Breast epithelium (tissue), 4 donors: ENCODE data around the gene PLA2G4A. TPM values are rescaled to one million over a fixed set of nuclear protein-coding genes. Genes with fewer than 3 reads are reported as not detected.

Source experiments
- DNase-seq, 2 donors: peaks; one replicate each; pipeline ENCODE4 v3.0.0-alpha.2; 2019; ENCODE audit warnings: low spot score in 2 of 2
- H3K27ac ChIP-seq, 2 donors: fragments of 200-600 bp; sonication (generic) in 1 of 2; one replicate each; pipeline ENCODE4 v1.5.1; 2016 to 2019; ENCODE audit warnings: mild to moderate bottlenecking in 1 of 2
- H3K27me3 ChIP-seq, 2 donors: fragments of 200-600 bp; sonication (generic) in 1 of 2; one replicate each; pipeline versions ENCODE4 v1.5.1 to v1.6.0; 2017 to 2019; ENCODE audit warnings: control low read depth in 1 of 2, mild to moderate bottlenecking in 1 of 2
- H3K36me3 ChIP-seq: fragments of 200-600 bp; one replicate; pipeline ENCODE4 v1.5.1; 2019
- H3K4me1 ChIP-seq, 2 donors: fragments of 200-600 bp; sonication (generic); one replicate each; pipeline ENCODE4 v1.5.1; 2016 to 2019; ENCODE audit warnings: control low read depth in 1 of 2
- H3K4me3 ChIP-seq, 3 donors: fragments of 200-600 bp; sonication (generic); 1 replicate in 2 of 3; 2 replicates in 1 of 3; pipeline ENCODE4 v1.5.1; 2016 to 2019; ENCODE audit warnings: mild to moderate bottlenecking in 3 of 3, moderate library complexity in 2 of 3
- H3K9me3 ChIP-seq, 2 donors: fragments of 200-600 bp; sonication (generic) in 1 of 2; one replicate each; pipeline ENCODE4 v1.5.1; 2016 to 2019; ENCODE audit warnings: control low read depth in 1 of 2
- POLR2A ChIP-seq: fragments of 450-650 bp; IDR thresholded peaks from one replicate; pipeline ENCODE4 v1.6.1; 2016; ENCODE audit warnings: antibody characterized with exemption, mild to moderate bottlenecking, moderate library complexity
- POLR2AphosphoS5 ChIP-seq, 3 donors: sonication (generic); formaldehyde crosslinking; IDR thresholded peaks; one replicate each; pipeline ENCODE4 v1.6.1; 2017; ENCODE audit warnings: antibody characterized with exemption in 3 of 3
- intact Hi-C: fragments of 100-400 bp; cut with DNase I; formaldehyde crosslinking; loops from one replicate; pipeline ENCODE4 v1.15.1; 2023; ENCODE audit warnings: low total_unique reads
- total RNA-seq, 3 donors: library from RNA; depleted of rRNA; stranded (reverse); fragments of >200 nt; gene quantifications; one replicate each; pipeline ENCODE4 v1.1.0, GENCODE V29; 2016
- TF ChIP-seq, protein P1 (sequence below), 3 donors: fragments of 450-650 bp; IDR thresholded peaks; one replicate each; pipeline ENCODE4 v1.5.1; 2016 to 2017; ENCODE audit warnings: antibody characterized with exemption in 3 of 3, mild to moderate bottlenecking in 3 of 3, moderate library complexity in 3 of 3

The PLA2G4A gene
- total RNA-seq, 3 donors from 2014 or later = 5.6 to 13.3 (median 7.4) TPM

DNA sequence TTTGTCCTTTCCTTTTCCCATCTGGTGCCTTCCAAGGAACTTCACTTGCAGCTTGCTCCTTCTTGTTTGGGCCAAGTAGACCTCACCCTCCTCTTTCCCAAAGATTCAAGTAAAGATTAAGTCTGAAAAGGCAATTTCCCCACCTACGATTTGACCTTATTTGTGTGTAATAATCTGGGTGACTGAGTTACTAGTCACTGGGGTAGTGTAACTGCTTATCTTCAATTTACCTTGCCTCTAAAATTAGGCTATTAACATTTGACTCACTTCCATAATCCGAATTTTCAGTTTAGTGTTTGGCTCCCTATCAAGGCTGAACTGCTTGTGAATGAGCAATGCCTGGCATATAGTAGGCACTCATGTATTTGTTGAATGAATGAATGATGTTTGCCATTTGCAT is 59.6 kb downstream of the PLA2G4A start:
- Histone ChIP-seq H3K36me3 (no peaks in the 10 kb centered on the region), H3K4me3 (no peak overlapping the region), H3K27me3 (no peaks in the 10 kb centered on the region), H3K9me3 (peaks cover 0 to 6% of the 10 kb centered on the region in 2 donors), H3K4me1 (no peaks in the 10 kb centered on the region), H3K27ac (no peak overlapping the region)
- intact Hi-C loops = loop anchor here (5.0 kb wide), 1 partner anchor 436 kb away; no protein-coding TSS in a partner anchor
- no peak for TF ChIP-seq POLR2A
- TF ChIP-seq, protein P1, sequence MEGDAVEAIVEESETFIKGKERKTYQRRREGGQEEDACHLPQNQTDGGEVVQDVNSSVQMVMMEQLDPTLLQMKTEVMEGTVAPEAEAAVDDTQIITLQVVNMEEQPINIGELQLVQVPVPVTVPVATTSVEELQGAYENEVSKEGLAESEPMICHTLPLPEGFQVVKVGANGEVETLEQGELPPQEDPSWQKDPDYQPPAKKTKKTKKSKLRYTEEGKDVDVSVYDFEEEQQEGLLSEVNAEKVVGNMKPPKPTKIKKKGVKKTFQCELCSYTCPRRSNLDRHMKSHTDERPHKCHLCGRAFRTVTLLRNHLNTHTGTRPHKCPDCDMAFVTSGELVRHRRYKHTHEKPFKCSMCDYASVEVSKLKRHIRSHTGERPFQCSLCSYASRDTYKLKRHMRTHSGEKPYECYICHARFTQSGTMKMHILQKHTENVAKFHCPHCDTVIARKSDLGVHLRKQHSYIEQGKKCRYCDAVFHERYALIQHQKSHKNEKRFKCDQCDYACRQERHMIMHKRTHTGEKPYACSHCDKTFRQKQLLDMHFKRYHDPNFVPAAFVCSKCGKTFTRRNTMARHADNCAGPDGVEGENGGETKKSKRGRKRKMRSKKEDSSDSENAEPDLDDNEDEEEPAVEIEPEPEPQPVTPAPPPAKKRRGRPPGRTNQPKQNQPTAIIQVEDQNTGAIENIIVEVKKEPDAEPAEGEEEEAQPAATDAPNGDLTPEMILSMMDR (IDR thresholded peaks at IDR 0.05) = no peak
- no peak for TF ChIP-seq POLR2AphosphoS5 (IDR thresholded peaks at IDR 0.05)
- DNase-seq = no peak

DNA sequence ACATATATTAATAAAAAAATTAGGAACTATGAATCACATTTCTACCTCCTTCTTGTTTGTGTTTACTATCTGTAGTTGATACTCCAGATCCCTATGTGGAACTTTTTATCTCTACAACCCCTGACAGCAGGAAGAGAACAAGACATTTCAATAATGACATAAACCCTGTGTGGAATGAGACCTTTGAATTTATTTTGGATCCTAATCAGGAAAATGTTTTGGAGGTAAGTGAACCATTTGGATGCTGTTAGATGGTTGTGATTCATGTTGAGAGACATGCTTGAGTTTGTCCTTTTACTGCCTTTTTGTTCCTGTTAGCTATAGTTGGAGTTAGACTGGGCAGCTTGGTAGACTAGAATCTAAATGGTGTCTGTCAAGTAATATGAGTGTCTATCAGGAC is 64.2 kb downstream of the PLA2G4A start:
- Histone ChIP-seq H3K27me3 (no peaks in the 10 kb centered on the region), H3K27ac (no peak overlapping the region), H3K4me1 (no peaks in the 10 kb centered on the region), H3K36me3 (no peaks in the 10 kb centered on the region), H3K9me3 (no peaks in the 10 kb centered on the region), H3K4me3 (no peak overlapping the region)
- DNase-seq = no peak
- intact Hi-C loops = no loop called here
- TF ChIP-seq, protein P1 (IDR thresholded peaks at IDR 0.05) = no peak
- no peak for TF ChIP-seq POLR2A
- no peak for TF ChIP-seq POLR2AphosphoS5 (IDR thresholded peaks at IDR 0.05)

DNA sequence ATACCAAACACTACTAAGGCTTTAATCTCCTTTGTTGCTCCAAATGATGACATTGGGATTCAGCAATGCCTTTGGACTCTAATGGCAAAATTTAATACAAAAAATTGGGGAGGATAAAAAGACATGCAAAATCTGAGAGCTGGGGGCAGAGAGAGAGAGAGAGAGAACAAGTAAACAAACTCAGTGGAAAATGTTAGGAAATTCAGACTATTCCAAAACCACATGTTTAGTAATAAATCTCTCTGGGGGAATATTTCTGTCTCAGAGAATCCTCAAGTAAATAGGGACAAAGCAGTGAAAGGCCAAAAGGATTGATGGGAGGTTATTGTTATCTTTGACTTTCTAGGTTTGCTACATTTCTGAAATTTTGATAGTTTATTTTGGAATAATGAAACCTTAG is 65.7 kb downstream of the PLA2G4A start:
- intact Hi-C loops = no loop called here
- no peak overlapping the region for H3K27ac ChIP-seq

GRCh38 chr1:186896211-186896610 is 67.5 kb downstream of the PLA2G4A start:
- Histone ChIP-seq H3K4me1 (no peaks in the 10 kb centered on the region), H3K27ac (peak overlapping the region in 1 of 2 donors; percentile 4), H3K27me3 (no peaks in the 10 kb centered on the region), H3K36me3 (no peaks in the 10 kb centered on the region), H3K9me3 (no peaks in the 10 kb centered on the region), H3K4me3 (no peak overlapping the region)
- no peak for DNase-seq
- no peak for TF ChIP-seq POLR2A
- TF ChIP-seq POLR2AphosphoS5 (IDR thresholded peaks at IDR 0.05) = no peak
- TF ChIP-seq, protein P1 (IDR thresholded peaks at IDR 0.05) = no peak
- intact Hi-C loops = no loop called here

More for the DNA sequence above, 65.7 kb downstream of the PLA2G4A start:
- no peak for DNase-seq
- Histone ChIP-seq H3K4me3 (no peak overlapping the region), H3K36me3 (no peaks in the 10 kb centered on the region), H3K9me3 (no peaks in the 10 kb centered on the region), H3K27me3 (no peaks in the 10 kb centered on the region), H3K4me1 (no peaks in the 10 kb centered on the region)
- TF ChIP-seq, protein P1 (IDR thresholded peaks at IDR 0.05) = no peak
- TF ChIP-seq POLR2A = no peak
- no peak for TF ChIP-seq POLR2AphosphoS5 (IDR thresholded peaks at IDR 0.05)

DNA sequence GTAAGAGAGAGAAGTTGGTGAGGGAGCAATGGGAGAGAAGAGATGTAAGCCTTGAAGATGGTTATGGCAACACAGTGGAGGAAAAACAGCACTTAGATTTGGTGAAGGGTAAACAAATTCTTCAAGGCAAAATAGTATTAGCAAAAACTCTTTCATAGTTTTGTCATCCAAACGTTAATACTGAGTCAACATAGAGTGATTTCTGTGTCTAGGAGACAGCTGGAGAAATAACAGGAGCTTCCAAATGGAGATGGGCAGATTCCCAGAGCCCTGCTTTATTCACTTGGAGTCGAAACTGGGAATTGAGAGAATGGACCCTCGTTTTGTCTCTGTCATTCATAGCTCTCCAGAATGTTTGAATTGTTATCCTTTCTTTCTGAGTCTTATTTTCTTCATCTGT is 68.3 kb downstream of the PLA2G4A start:
- Histone ChIP-seq H3K36me3 (no peaks in the 10 kb centered on the region), H3K4me3 (no peak overlapping the region), H3K9me3 (no peaks in the 10 kb centered on the region), H3K4me1 (no peaks in the 10 kb centered on the region), H3K27me3 (no peaks in the 10 kb centered on the region), H3K27ac (peak overlapping the region; percentile 4 to 31)
- TF ChIP-seq POLR2AphosphoS5 (IDR thresholded peaks at IDR 0.05) (no peak), POLR2A (no peak)
- TF ChIP-seq, protein P1 (IDR thresholded peaks at IDR 0.05) = no peak
- intact Hi-C loops = no loop called here
- DNase-seq = no peak
